ENCODE data around the gene ST6GALNAC5.

DNA sequence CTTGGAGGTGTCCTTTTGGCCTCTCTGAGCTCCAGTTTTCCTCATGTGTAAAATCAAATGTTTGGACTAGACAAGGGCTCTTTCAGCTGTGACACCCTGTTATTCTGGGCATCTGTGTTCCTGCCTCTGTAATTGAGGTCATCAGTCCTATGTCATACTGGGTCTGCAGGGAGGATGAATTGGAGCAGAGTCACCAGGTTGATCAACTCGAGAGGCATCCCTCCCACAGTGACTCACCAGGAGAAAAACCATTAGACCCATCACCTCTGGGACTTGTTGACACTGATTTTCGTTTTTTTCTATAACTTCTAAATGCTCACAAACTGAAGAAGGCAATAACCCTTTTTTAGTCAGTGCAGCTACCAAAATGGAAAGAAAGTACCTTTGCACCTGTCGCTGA is 82.2 kb downstream of the ST6GALNAC5 start:
- TF ChIP-seq, protein P1, sequence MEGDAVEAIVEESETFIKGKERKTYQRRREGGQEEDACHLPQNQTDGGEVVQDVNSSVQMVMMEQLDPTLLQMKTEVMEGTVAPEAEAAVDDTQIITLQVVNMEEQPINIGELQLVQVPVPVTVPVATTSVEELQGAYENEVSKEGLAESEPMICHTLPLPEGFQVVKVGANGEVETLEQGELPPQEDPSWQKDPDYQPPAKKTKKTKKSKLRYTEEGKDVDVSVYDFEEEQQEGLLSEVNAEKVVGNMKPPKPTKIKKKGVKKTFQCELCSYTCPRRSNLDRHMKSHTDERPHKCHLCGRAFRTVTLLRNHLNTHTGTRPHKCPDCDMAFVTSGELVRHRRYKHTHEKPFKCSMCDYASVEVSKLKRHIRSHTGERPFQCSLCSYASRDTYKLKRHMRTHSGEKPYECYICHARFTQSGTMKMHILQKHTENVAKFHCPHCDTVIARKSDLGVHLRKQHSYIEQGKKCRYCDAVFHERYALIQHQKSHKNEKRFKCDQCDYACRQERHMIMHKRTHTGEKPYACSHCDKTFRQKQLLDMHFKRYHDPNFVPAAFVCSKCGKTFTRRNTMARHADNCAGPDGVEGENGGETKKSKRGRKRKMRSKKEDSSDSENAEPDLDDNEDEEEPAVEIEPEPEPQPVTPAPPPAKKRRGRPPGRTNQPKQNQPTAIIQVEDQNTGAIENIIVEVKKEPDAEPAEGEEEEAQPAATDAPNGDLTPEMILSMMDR (IDR thresholded peaks at IDR 0.05; ENCODE audit: low read depth, low read length): no peak
- no peak for TF ChIP-seq POLR2A (IDR thresholded peaks at IDR 0.05; ENCODE audit: extremely low read depth, insufficient read length)
- TF ChIP-seq, protein P2, sequence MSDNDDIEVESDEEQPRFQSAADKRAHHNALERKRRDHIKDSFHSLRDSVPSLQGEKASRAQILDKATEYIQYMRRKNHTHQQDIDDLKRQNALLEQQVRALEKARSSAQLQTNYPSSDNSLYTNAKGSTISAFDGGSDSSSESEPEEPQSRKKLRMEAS (IDR thresholded peaks at IDR 0.05; ENCODE audit: low read depth, low read length): no peak
